ENCODE data around the gene TIMMDC1. TPM values are rescaled to one million over a fixed set of nuclear protein-coding genes. Genes with fewer than 3 reads are reported as not detected.

The TIMMDC1 gene
- total RNA-seq, 2 experiments from 2014 or later: 78.1 to 79.8 TPM

DNA sequence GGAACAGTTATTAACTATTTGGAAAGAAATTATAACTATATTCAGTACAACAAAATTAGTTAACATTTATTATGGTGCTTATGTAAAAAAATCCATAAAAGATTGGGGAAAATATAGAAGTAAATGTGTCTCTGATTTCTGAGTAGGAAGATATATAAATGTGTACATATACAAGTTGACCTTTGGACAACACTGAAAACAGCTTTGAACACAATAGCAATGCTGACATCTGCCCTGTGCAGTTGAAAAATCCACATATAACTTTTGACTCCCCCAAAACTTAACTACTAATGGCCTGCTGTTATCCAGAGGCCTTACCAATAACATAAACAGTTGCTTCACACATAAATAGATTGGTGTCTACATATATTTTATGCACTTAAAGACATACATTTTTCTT lies 12.3 kb downstream of the TIMMDC1 start:
- Mint-ChIP-seq H3K27me3 (ENCODE audit: low read depth) (no peaks in the 10 kb centered on the region), H3K36me3 (ENCODE audit: low read depth) (peaks cover 71% of the 10 kb centered on the region), H3K4me1 (ENCODE audit: low read depth) (peaks cover 38% of the 10 kb centered on the region), H3K4me3 (no peak overlapping the region), H3K9me3 (ENCODE audit: insufficient read depth) (no peaks in the 10 kb centered on the region), H3K27ac (no peak overlapping the region)
- POLR2A ChIA-PET: interaction anchor here (1.1 kb wide), 1 partner anchor 12 kb away, joined by 3 read pairs; the partner anchor contains the start of gene TIMMDC1
- ATAC-seq (no peak), DNase-seq (no peak)
- CTCF ChIA-PET: no interaction called here

- ATAC-seq: no peak
- no peak for DNase-seq
- Mint-ChIP-seq H3K9me3 (ENCODE audit: insufficient read depth) (no peaks in the 10 kb centered on the region), H3K4me3 (no peak overlapping the region), H3K4me1 (ENCODE audit: low read depth) (peaks cover 2% of the 10 kb centered on the region), H3K27me3 (ENCODE audit: low read depth) (no peaks in the 10 kb centered on the region), H3K36me3 (ENCODE audit: low read depth) (peaks cover 69% of the 10 kb centered on the region), H3K27ac (no peak overlapping the region)
- POLR2A ChIA-PET: no interaction called here
- CTCF ChIA-PET: no interaction called here
These were observed 16.3 kb downstream of the TIMMDC1 start for GRCh38 chr3:119514637-119515036.

GRCh38 chr3:119517112-119517511 lies 18.8 kb downstream of the TIMMDC1 start:
- DNase-seq: no peak
- POLR2A ChIA-PET: interaction anchor here (0.6 kb wide), 1 partner anchor 87 kb away, joined by 3 read pairs; no protein-coding TSS in a partner anchor
- Mint-ChIP-seq H3K27me3 (ENCODE audit: low read depth) (no peaks in the 10 kb centered on the region), H3K9me3 (ENCODE audit: insufficient read depth) (no peaks in the 10 kb centered on the region), H3K4me3 (no peak overlapping the region), H3K27ac (no peak overlapping the region), H3K4me1 (ENCODE audit: low read depth) (peaks cover 4% of the 10 kb centered on the region), H3K36me3 (ENCODE audit: low read depth) (peaks cover 82% of the 10 kb centered on the region)
- CTCF ChIA-PET: no interaction called here
- ATAC-seq: no peak

DNA sequence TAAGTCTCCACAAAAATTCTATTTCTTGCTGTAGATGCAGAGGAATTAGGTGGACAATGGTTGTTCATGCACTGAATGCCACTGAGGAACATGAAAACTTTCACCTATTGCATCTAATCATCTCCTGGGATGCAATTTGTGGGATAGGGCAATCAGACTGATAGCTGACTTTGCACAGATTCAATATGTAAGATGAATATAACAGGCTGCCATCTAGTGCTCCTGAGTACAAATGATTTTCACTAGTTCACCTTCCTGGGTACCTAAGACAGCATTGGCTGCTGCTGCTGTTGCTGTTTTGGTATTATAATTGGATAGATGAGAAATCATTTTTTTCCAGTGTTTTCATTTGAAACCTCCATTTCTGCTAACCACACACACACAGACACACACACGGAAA lies 19.7 kb downstream of the TIMMDC1 start:
- ATAC-seq: no peak
- ChIA-PET CTCF (interaction anchor here (0.5 to 1.5 kb wide), 4 partner anchors 10 to 636 kb away, joined by 3 to 5 read pairs (median 3); no protein-coding TSS in a partner anchor), POLR2A (no interaction called here)
- no peak for DNase-seq
- no peaks in the 10 kb centered on the region for H3K9me3 Mint-ChIP-seq (ENCODE audit: insufficient read depth)
- H3K4me1 Mint-ChIP-seq (ENCODE audit: low read depth): peaks cover 4% of the 10 kb centered on the region
- peaks cover 80% of the 10 kb centered on the region for H3K36me3 Mint-ChIP-seq (ENCODE audit: low read depth)
- H3K27ac Mint-ChIP-seq: no peak overlapping the region
- H3K27me3 Mint-ChIP-seq (ENCODE audit: low read depth): no peaks in the 10 kb centered on the region
- no peak overlapping the region for H3K4me3 Mint-ChIP-seq

DNA sequence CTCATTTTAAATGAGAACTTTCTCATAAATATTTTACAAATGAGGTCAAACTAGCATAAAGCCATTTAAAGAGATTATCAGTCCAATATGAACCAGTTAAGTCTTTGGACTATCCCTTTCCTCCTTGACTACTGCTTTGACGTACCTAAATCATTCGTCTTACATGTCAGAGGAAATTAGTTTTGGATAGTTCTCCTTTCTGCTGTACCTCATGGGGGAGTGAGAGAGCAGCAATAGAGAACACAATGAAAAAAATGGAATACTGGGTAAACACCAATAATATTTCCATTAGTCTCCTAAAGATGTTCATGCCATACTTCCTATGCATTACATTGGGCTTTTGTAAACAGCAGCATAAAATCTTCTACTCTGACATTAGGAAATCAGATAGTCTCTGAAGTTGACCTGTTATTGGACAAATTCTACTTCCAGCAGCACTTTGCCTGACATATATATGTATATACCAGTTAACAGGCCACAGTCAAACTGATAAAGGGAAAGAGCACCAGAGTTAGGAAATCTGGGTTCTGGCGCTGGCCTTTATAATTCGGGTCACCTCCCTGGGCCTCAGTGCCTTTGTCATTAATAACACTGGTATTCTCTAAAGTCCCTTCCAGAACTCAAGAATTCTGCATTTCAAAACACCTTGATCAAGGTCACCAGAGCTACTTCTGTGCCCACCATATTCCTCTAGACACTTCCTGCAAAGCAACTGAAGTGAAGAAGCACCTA lies 26.8 kb downstream of the TIMMDC1 start:
- POLR2A ChIA-PET: interaction anchor here (1.2 kb wide), 1 partner anchor 151 kb away, joined by 3 read pairs; no protein-coding TSS in a partner anchor
- Mint-ChIP-seq H3K27me3 (ENCODE audit: low read depth) (no peaks in the 10 kb centered on the region), H3K27ac (no peak overlapping the region), H3K4me3 (no peak overlapping the region), H3K4me1 (ENCODE audit: low read depth) (peaks cover under 1% of the 10 kb centered on the region), H3K9me3 (ENCODE audit: insufficient read depth) (no peaks in the 10 kb centered on the region), H3K36me3 (ENCODE audit: low read depth) (peaks cover 70% of the 10 kb centered on the region)
- CTCF ChIA-PET: interaction anchor here (1.9 kb wide), 1 partner anchor 31 kb away, joined by 5 read pairs; no protein-coding TSS in a partner anchor
- ATAC-seq (no peak), DNase-seq (no peak)

- CTCF ChIA-PET: interaction anchor here (0.9 kb wide), 2 partner anchors 21 to 153 kb away, joined by 3 read pairs; no protein-coding TSS in a partner anchor
- peaks cover 67% of the 10 kb centered on the region for H3K36me3 Mint-ChIP-seq (ENCODE audit: low read depth)
- H3K27ac Mint-ChIP-seq: no peak overlapping the region
- no peak overlapping the region for H3K4me3 Mint-ChIP-seq
- POLR2A ChIA-PET: no interaction called here
- H3K4me1 Mint-ChIP-seq (ENCODE audit: low read depth): no peaks in the 10 kb centered on the region
- no peaks in the 10 kb centered on the region for H3K27me3 Mint-ChIP-seq (ENCODE audit: low read depth)
- DNase-seq: no peak
- ATAC-seq: no peak
- no peaks in the 10 kb centered on the region for H3K9me3 Mint-ChIP-seq (ENCODE audit: insufficient read depth)
These were observed 29.4 kb downstream of the TIMMDC1 start for GRCh38 chr3:119527714-119528113.

GRCh38 chr3:119529883-119530282 lies 31.5 kb downstream of the TIMMDC1 start:
- ATAC-seq (no peak), DNase-seq (no peak)
- H3K36me3 Mint-ChIP-seq (ENCODE audit: low read depth): peaks cover 65% of the 10 kb centered on the region
- no peaks in the 10 kb centered on the region for H3K27me3 Mint-ChIP-seq (ENCODE audit: low read depth)
- H3K9me3 Mint-ChIP-seq (ENCODE audit: insufficient read depth): no peaks in the 10 kb centered on the region
- H3K4me1 Mint-ChIP-seq (ENCODE audit: low read depth): no peaks in the 10 kb centered on the region
- POLR2A ChIA-PET: no interaction called here
- CTCF ChIA-PET: interaction anchor here (1.2 kb wide), 1 partner anchor 32 kb away, joined by 3 read pairs; no protein-coding TSS in a partner anchor
- H3K27ac Mint-ChIP-seq: no peak overlapping the region
- H3K4me3 Mint-ChIP-seq: no peak overlapping the region

- CTCF ChIA-PET: interaction anchor here (1.2 kb wide), 1 partner anchor 31 kb away, joined by 3 read pairs; no protein-coding TSS in a partner anchor
- DNase-seq (no peak), ATAC-seq (no peak)
- Mint-ChIP-seq H3K27me3 (ENCODE audit: low read depth) (no peaks in the 10 kb centered on the region), H3K9me3 (ENCODE audit: insufficient read depth) (no peaks in the 10 kb centered on the region), H3K4me3 (no peak overlapping the region), H3K4me1 (ENCODE audit: low read depth) (no peaks in the 10 kb centered on the region), H3K36me3 (ENCODE audit: low read depth) (peaks cover 65% of the 10 kb centered on the region), H3K27ac (no peak overlapping the region)
- POLR2A ChIA-PET: no interaction called here
These were observed 32.1 kb downstream of the TIMMDC1 start for GRCh38 chr3:119530456-119530855.

- Mint-ChIP-seq H3K4me3 (no peak overlapping the region), H3K36me3 (ENCODE audit: low read depth) (peaks cover 61% of the 10 kb centered on the region), H3K27ac (no peak overlapping the region), H3K27me3 (ENCODE audit: low read depth) (no peaks in the 10 kb centered on the region), H3K4me1 (ENCODE audit: low read depth) (no peaks in the 10 kb centered on the region), H3K9me3 (ENCODE audit: insufficient read depth) (no peaks in the 10 kb centered on the region)
- POLR2A ChIA-PET: interaction anchor here (0.6 kb wide), 1 partner anchor 41 kb away, joined by 3 read pairs; no protein-coding TSS in a partner anchor
- CTCF ChIA-PET: no interaction called here
- DNase-seq (no peak), ATAC-seq (no peak)
These were observed 32.8 kb downstream of the TIMMDC1 start for GRCh38 chr3:119531151-119531550.

GRCh38 chr3:119534296-119534695 lies 35.9 kb downstream of the TIMMDC1 start:
- no peak overlapping the region for H3K4me3 Mint-ChIP-seq
- peaks cover 50% of the 10 kb centered on the region for H3K36me3 Mint-ChIP-seq (ENCODE audit: low read depth)
- ATAC-seq (no peak), DNase-seq (no peak)
- H3K27ac Mint-ChIP-seq: no peak overlapping the region
- no peaks in the 10 kb centered on the region for H3K9me3 Mint-ChIP-seq (ENCODE audit: insufficient read depth)
- H3K27me3 Mint-ChIP-seq (ENCODE audit: low read depth): no peaks in the 10 kb centered on the region
- CTCF ChIA-PET: no interaction called here
- H3K4me1 Mint-ChIP-seq (ENCODE audit: low read depth): peaks cover 2% of the 10 kb centered on the region
- POLR2A ChIA-PET: no interaction called here

GRCh38 chr3:119536757-119537156 lies 38.4 kb downstream of the TIMMDC1 start:
- POLR2A ChIA-PET: no interaction called here
- Mint-ChIP-seq H3K36me3 (ENCODE audit: low read depth) (peaks cover 52% of the 10 kb centered on the region), H3K27me3 (ENCODE audit: low read depth) (no peaks in the 10 kb centered on the region), H3K4me1 (ENCODE audit: low read depth) (peaks cover 5% of the 10 kb centered on the region), H3K4me3 (no peak overlapping the region), H3K27ac (no peak overlapping the region), H3K9me3 (ENCODE audit: insufficient read depth) (no peaks in the 10 kb centered on the region)
- ATAC-seq (no peak), DNase-seq (no peak)
- CTCF ChIA-PET: no interaction called here

DNA sequence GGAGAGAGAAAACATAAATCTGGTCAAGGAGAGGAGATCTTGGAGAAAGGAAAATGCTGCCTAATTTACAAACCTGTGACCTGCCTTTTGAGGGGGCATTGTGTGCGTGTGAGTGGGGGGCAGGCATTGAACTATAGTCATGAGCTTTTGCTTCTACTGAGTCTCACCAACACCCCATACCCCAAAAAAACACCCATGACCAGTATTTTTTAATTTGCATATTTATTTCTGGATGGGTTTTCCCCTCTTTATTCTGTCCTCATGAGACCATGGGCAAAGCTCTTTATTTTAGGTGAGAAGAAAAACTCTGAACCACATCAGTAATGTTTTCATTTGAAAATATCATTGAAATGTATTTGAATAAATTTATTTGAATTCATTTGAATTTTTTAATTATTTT lies 40.4 kb downstream of the TIMMDC1 start:
- CTCF ChIA-PET: interaction anchor here (0.8 to 1.1 kb wide), 2 partner anchors 8 to 20 kb away, joined by 3 read pairs; no protein-coding TSS in a partner anchor
- DNase-seq (no peak), ATAC-seq (no peak)
- H3K27ac Mint-ChIP-seq: no peak overlapping the region
- no peaks in the 10 kb centered on the region for H3K9me3 Mint-ChIP-seq (ENCODE audit: insufficient read depth)
- H3K4me3 Mint-ChIP-seq: no peak overlapping the region
- H3K27me3 Mint-ChIP-seq (ENCODE audit: low read depth): no peaks in the 10 kb centered on the region
- H3K36me3 Mint-ChIP-seq (ENCODE audit: low read depth): peaks cover 54% of the 10 kb centered on the region
- POLR2A ChIA-PET: no interaction called here
- H3K4me1 Mint-ChIP-seq (ENCODE audit: low read depth): peaks cover 5% of the 10 kb centered on the region

All from activated CD8-positive, alpha-beta T cell treated with anti-CD3 and anti-CD28 coated beads, Interleukin-2, amount 10 ng/mL, durations not matched to agents 7 days and 5 days (primary cell).